Lung (tissue), 12 donors: Measurements from ENCODE around the gene FILIP1L. TPM values are rescaled to one million over a fixed set of nuclear protein-coding genes. Genes with fewer than 3 reads are reported as not detected.

Experiments
- ATAC-seq: fragments of 200-7000 bp; cut with Tn5 transposase; one replicate; pipeline ENCODE4 v1.9.1; 2020; ENCODE audit warnings: moderate number of reproducible peaks; ENCODE audit not compliant: insufficient read depth, low FRiP score
- DNase-seq, 3 donors: peaks; one replicate each; pipeline ENCODE4 v3.0.0-alpha.2; 2013 to 2017
- H3K27ac ChIP-seq, 2 donors: one replicate each; pipeline ENCODE4 v1.5.1; 2013; ENCODE audit warnings: mild to moderate bottlenecking in 2 of 2, moderate library complexity in 2 of 2, control low read depth in 1 of 2, inconsistent platforms in 1 of 2, low read depth in 1 of 2, low read length in 1 of 2
- H3K27me3 ChIP-seq, 3 donors: one replicate each; pipeline ENCODE4 v1.5.1; 2013; ENCODE audit warnings: low read length in 2 of 3; ENCODE audit not compliant: control insufficient read depth in 3 of 3, insufficient read depth in 3 of 3
- H3K36me3 ChIP-seq, 4 donors: one replicate each; pipeline ENCODE4 v1.5.1; 2013; ENCODE audit warnings: low read length in 4 of 4, mild to moderate bottlenecking in 1 of 4, moderate library complexity in 1 of 4; ENCODE audit not compliant: control insufficient read depth in 4 of 4, insufficient read depth in 4 of 4
- H3K4me1 ChIP-seq, 5 donors: one replicate each; pipeline ENCODE4 v1.5.1; 2013; ENCODE audit warnings: low read length in 5 of 5, mild to moderate bottlenecking in 2 of 5, moderate library complexity in 1 of 5; ENCODE audit not compliant: control insufficient read depth in 5 of 5, insufficient read depth in 5 of 5
- H3K4me3 ChIP-seq: one replicate; pipeline ENCODE4 v1.5.1; 2013; ENCODE audit warnings: mild to moderate bottlenecking, control low read depth, moderate library complexity
- H3K9ac ChIP-seq, 2 donors: one replicate each; pipeline ENCODE4 v1.5.1; 2013; ENCODE audit warnings: low read length in 2 of 2, control low read depth in 1 of 2; ENCODE audit not compliant: insufficient read depth in 1 of 2
- H3K9me3 ChIP-seq, 4 donors: one replicate each; pipeline ENCODE4 v1.5.1; 2013; ENCODE audit warnings: low read length in 3 of 4, mild to moderate bottlenecking in 1 of 4, moderate library complexity in 1 of 4; ENCODE audit not compliant: control insufficient read depth in 4 of 4, insufficient read depth in 3 of 4
- WGBS, 2 donors: extraction: QIAGEN DNeasy Blood & Tissue Kit; methylation state at CpG; one replicate each; pipeline ENCODE4 v1.1.7; 2013; 5-methylcytosine and 5-hydroxymethylcytosine counted together
- polyA plus RNA-seq, 2 donors: library from polyadenylated mRNA; stranded (reverse); fragments of 200-250 nt; gene quantifications; one replicate each; pipeline ENCODE4 v1.2.1, GENCODE V29; 2013
- total RNA-seq, 2 donors: library from RNA; depleted of rRNA in 1 of 2; stranded (reverse); fragments of >200 nt in 1 of 2; gene quantifications; one replicate each; pipeline ENCODE4 v1.2.1, GENCODE V29; 2014 to 2021
- TF ChIP-seq, protein P1 (sequence below): IDR thresholded peaks from 2 replicates; pipeline ENCODE4 v1.5.1; 2012; ENCODE audit warnings: mild to moderate bottlenecking; ENCODE audit errors: control extremely low read depth, extremely low read depth
- donor health status: control.
- donor health status: control.
- donor health status: Bipolar disorder and iron deficiency.
- donor health status: healthy.
- donor health status: DM: yes; HTN: yes; CAD: no.

FILIP1L gene
- total and polyA plus RNA-seq, 4 donors = 8.3 to 27.8 (median 22.5) TPM

DNA sequence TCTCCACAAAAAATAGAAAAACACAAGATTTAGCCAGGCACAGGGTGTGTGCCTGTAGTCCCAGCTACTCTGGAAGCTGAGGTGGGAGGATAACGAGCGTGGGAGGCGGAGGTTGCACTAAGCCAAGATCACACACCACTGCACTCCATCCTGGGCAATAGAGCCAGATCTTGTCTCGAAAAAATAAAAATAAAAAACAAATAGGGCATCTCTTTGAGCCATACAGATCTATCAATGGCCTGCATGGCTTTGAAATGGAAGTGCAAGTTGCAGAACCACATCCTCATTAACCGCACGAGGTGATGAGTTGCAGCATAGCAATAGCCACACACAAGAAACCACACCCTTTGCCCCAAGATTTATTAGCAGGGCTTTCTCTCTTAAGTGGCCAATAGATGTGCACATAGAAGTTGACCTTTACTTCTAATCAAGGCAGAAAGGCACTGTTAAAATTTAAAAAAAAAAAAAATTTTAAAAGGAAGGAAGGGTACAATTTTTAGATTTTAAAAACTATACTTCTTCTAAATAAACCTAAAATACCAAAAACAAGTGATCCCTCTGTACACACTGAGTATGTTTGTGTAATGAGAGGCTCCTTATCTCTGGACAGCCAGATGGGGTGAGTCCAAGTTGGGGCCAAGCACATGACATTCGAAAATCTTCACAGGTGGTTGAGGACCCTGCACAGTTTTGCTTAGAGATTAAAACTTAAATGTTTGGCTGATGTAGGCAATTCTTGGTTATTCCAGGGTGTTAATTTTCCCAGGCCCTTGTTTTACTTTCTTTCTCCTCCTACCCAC lies 53.4 kb downstream of the FILIP1L start:
- Histone ChIP-seq H3K9ac (no peak overlapping the region), H3K4me1 (peaks cover 0 to 10% (median 3%) of the 10 kb centered on the region in 5 donors), H3K9me3 (no peaks in the 10 kb centered on the region), H3K4me3 (no peak overlapping the region), H3K27ac (no peak overlapping the region), H3K27me3 (no peaks in the 10 kb centered on the region), H3K36me3 (peaks cover 0 to 2% (median 0%) of the 10 kb centered on the region in 4 donors)
- 77 to 82% methylated on average over 7 of the region's 7 CpGs for WGBS, 2 donors
- TF ChIP-seq, protein P1, sequence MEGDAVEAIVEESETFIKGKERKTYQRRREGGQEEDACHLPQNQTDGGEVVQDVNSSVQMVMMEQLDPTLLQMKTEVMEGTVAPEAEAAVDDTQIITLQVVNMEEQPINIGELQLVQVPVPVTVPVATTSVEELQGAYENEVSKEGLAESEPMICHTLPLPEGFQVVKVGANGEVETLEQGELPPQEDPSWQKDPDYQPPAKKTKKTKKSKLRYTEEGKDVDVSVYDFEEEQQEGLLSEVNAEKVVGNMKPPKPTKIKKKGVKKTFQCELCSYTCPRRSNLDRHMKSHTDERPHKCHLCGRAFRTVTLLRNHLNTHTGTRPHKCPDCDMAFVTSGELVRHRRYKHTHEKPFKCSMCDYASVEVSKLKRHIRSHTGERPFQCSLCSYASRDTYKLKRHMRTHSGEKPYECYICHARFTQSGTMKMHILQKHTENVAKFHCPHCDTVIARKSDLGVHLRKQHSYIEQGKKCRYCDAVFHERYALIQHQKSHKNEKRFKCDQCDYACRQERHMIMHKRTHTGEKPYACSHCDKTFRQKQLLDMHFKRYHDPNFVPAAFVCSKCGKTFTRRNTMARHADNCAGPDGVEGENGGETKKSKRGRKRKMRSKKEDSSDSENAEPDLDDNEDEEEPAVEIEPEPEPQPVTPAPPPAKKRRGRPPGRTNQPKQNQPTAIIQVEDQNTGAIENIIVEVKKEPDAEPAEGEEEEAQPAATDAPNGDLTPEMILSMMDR = no peak
- ATAC-seq = no peak
- no peak for DNase-seq

DNA sequence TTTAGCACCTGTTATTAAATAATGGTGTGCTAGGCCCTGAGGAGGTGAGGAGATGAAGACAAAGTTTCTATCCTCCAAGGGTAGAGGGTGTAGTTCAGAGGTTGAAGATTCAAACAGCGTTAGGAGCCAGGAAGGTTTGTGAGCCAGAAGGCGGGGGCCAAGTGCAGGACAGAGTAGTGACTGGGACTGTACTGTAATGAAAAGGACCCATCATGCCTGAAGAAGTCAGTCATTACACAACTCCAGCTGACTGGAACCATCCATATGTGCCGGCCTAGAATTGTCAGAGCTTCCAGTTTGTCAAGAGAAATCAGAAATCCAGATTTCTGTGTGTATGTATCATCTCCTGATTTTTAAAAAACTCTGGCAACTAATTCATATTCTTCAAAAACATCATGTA lies 54.8 kb downstream of the FILIP1L start:
- no peak overlapping the region for H3K9ac ChIP-seq
- DNase-seq = no peak
- no peak overlapping the region for H3K27ac ChIP-seq
- H3K36me3 ChIP-seq = peaks cover 0 to 2% (median 0%) of the 10 kb centered on the region in 4 donors
- H3K4me1 ChIP-seq = peaks cover 0 to 9% (median 3%) of the 10 kb centered on the region in 5 donors
- H3K4me3 ChIP-seq = no peak overlapping the region
- TF ChIP-seq, protein P1 = no peak
- H3K9me3 ChIP-seq = no peaks in the 10 kb centered on the region
- no peak for ATAC-seq
- WGBS, 2 donors = 93% methylated on average over 3 of the region's 3 CpGs
- H3K27me3 ChIP-seq = no peaks in the 10 kb centered on the region

DNA sequence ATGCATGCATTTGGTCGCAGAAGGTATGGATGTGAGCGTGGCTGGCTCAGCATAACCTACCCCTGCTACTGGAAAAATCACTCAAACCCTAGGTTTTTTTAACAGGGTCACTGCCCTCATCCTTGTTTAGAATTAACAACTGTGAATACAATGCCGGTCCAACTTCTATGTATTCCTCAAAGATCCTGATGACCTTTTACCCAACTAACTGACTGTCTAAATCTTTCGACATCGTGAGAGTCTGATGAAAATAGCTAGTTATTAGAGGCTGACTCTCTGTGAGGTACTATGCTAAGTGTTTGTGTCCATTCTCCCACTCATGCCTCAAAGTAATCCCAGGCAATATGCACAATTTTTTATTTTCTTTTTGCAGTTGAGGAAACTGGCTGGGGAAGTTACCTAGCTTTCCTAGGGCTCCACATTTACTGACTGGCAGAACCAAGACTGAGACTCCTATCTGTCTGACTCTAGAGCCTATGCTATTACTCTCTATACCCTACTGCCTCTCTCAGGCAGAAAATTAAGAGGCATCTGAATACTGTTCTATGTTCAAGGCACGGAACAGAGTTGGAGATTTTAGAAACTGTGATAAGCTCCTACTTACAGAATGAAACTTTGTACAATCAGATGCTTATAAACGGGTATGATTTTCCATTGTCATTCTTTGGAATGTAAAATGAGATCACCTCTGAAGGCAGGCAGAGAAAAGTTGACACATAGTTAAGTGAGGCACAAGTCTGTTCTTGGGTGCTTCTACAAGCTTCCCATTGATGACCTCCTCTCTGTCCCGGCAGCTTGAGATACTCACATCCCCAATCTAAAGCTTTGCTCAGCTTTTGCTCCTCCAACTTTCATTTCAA lies 56.4 kb downstream of the FILIP1L start:
- Histone ChIP-seq H3K36me3 (peaks cover 0 to 2% (median 0%) of the 10 kb centered on the region in 4 donors), H3K4me3 (no peak overlapping the region), H3K27me3 (no peaks in the 10 kb centered on the region), H3K4me1 (peaks cover 0 to 5% (median 3%) of the 10 kb centered on the region in 5 donors), H3K9ac (no peak overlapping the region), H3K27ac (no peak overlapping the region), H3K9me3 (no peaks in the 10 kb centered on the region)
- ATAC-seq = no peak
- 91 to 96% methylated on average over 8 of the region's 8 CpGs for WGBS, 2 donors
- TF ChIP-seq, protein P1 = no peak
- DNase-seq = no peak
